ENCODE results near the gene TNFAIP8L1.

- TF ChIP-seq CTCF (optimal IDR thresholded peaks at IDR 0.05 in 1 of 3, IDR thresholded peaks at IDR 0.05 in 1 of 3, conservative IDR thresholded peaks at IDR 0.05 in 1 of 3; ENCODE audit: extremely low read depth in 1 of 3, insufficient read depth in 2 of 3, low read length in 3 of 3), result no peak
- TF ChIP-seq EZH2 (IDR thresholded peaks at IDR 0.05; ENCODE audit: low read length), result no peak
Measured at GRCh38 chr19:4675346-4675745, 36.0 kb downstream of the TNFAIP8L1 start.

All from keratinocyte (primary cell).